ENCODE measurements around the gene SRMS. TPM values are rescaled to one million over a fixed set of nuclear protein-coding genes. Genes with fewer than 3 reads are reported as not detected.
"Not testable (repeated sequence)": the region's sequence is repeated elsewhere in the genome, so short reads cannot be mapped to it uniquely, and the experiment has no call there.

The SRMS gene
- total and polyA plus RNA-seq, 7 donors = 0.19 to 2.4 TPM; not detected in 5

DNA sequence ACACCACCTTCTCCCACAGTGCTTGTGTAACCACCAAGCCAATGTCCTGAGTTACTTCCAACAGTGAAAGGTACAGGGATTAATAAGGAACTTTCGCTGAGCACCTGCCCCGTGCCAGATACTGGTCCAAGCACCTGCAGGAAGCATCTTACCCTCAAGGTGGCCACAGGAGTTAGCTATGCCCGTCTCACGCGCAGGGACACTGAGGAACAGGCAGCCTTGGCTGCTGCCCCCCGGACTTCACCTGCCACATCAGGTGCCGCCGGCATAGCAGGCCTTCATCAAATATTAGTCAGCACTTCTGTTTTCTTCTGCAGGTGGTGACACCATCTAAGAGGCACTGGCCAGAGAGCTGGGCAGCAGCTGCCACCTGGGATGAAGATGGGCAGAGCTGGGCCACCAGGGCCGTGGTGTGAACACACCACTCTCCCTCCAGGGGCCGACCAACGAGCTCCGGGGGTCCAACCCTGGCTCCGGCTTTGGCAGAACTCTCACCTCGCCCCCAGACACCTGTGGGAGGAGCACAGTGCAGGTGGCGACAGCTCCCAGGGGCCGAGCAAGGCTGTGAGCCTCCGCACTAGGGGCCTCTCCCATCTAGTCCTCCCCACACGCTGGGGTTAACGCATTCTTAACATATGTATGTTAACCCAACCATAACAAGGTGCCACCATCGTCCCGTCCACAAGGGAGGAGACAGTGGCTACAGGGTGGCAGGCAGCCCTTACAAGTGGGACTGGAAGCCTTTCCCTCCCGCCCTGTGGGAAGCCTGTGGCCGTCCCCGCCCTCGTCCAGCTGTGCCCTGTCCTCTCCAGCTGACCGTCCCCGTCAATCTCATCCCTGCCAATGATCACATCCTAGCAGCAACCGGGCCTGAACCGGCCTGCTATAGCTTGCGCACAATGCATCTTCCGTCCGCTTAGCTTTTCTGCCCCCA, 29.9 kb downstream of the SRMS start:
- no peak for DNase-seq
- Histone ChIP-seq H3K4me3 (no peak overlapping the region), H3K36me3 (no peaks in the 10 kb centered on the region), H3K4me1 (peaks cover 0 to 29% (median 26%) of the 10 kb centered on the region in 4 donors), H3K27ac (no peak overlapping the region), H3K9me3 (no peaks in the 10 kb centered on the region), H3K27me3 (peaks cover 0 to 6% (median 0%) of the 10 kb centered on the region in 3 donors)
- WGBS, 2 donors = 92 to 95% methylated on average over 32 of the region's 32 CpGs
- TF ChIP-seq, protein P1, sequence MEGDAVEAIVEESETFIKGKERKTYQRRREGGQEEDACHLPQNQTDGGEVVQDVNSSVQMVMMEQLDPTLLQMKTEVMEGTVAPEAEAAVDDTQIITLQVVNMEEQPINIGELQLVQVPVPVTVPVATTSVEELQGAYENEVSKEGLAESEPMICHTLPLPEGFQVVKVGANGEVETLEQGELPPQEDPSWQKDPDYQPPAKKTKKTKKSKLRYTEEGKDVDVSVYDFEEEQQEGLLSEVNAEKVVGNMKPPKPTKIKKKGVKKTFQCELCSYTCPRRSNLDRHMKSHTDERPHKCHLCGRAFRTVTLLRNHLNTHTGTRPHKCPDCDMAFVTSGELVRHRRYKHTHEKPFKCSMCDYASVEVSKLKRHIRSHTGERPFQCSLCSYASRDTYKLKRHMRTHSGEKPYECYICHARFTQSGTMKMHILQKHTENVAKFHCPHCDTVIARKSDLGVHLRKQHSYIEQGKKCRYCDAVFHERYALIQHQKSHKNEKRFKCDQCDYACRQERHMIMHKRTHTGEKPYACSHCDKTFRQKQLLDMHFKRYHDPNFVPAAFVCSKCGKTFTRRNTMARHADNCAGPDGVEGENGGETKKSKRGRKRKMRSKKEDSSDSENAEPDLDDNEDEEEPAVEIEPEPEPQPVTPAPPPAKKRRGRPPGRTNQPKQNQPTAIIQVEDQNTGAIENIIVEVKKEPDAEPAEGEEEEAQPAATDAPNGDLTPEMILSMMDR (IDR thresholded peaks at IDR 0.05) = no peak
- intact Hi-C loops (cut with DNase I) = no loop called here

DNA sequence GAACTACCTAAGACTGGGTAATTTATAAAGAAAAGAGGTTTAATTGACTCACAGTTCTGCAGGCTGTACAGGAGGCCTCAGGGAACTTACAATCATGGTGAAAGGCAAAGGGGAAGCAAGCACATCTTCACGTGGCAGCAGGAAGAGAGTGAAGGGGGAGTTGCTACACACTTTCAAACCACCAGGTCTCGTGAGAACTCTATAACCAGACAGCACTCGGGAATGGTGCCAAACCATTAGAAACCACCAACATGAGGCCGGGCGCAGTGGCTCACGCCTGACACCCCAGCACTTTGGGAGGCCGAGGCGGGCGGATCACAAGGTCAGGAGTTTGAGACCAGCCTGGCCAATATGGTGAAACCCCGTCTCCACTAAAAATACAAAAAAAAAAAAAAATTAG, 33.0 kb downstream of the SRMS start:
- H3K27ac ChIP-seq; DNase-seq; H3K36me3 ChIP-seq; H3K4me1 ChIP-seq; intact Hi-C loops (cut with DNase I); H3K4me3 ChIP-seq; H3K9me3 ChIP-seq: not testable (repeated sequence)
- H3K27me3 ChIP-seq = peaks cover 0 to 26% (median 6%) of the 10 kb centered on the region in 3 donors
- 62 to 71% methylated on average over 10 of the region's 10 CpGs for WGBS, 2 donors

DNA sequence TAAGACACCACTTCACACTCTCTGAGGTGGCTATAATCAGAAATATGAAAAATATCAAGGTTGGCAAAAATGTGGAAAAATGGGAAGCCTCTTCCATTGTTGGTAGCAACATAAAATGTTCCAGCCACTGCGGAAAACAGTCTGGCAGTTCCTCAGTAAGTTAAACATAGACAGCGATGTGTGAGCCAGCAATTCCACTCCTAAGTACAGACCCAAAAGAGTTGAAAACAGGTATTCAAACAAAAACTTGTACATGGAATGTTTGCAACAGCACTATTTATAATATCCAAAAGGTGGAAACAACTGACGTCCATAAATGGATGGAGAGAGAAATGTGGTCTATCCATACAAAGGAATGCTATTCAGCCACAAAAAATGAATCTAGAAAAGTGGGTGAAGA, 34.3 kb downstream of the SRMS start:
- H3K27me3 ChIP-seq = peaks cover 0 to 37% (median 8%) of the 10 kb centered on the region in 3 donors
- H3K9me3 ChIP-seq = no peaks in the 10 kb centered on the region
- intact Hi-C loops (cut with DNase I) = no loop called here
- no peak overlapping the region for H3K27ac ChIP-seq
- DNase-seq = no peak
- no peak for TF ChIP-seq POLR2AphosphoS5 (IDR thresholded peaks at IDR 0.05)
- H3K36me3 ChIP-seq = no peaks in the 10 kb centered on the region
- no peak overlapping the region for H3K4me3 ChIP-seq
- H3K4me1 ChIP-seq = no peaks in the 10 kb centered on the region
- 86 to 90% methylated on average over 3 of the region's 3 CpGs for WGBS, 2 donors

DNA sequence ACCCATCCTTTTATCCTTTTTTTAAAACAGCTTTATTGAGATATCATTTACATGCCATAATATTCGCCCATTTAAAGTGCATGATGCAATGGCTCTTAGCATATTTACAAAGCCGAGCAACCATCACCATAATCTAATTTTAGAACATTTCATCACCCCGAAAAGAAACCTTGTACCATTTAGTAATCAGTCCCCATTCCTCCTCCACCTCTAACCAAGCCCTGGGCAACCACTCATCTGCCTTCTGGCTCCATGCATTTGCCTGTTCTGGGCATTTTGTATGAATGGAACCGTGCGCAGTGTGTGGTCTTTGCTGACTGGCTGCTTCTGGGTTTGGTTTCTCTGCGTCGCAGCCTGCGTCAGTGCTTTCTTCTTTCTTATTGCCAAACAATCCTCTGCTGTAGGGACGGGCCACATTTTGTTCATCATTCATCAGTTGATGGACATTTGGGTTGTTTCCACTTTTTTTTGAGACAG, 38.4 kb downstream of the SRMS start:
- TF ChIP-seq POLR2AphosphoS5 (IDR thresholded peaks at IDR 0.05) (no peak), POLR2A (IDR thresholded peaks at IDR 0.05) (no peak), EP300 (IDR thresholded peaks at IDR 0.05) (no peak)
- TF ChIP-seq, protein P1 (IDR thresholded peaks at IDR 0.05) = no peak
- Histone ChIP-seq H3K27me3 (peaks cover 0 to 38% (median 12%) of the 10 kb centered on the region in 3 donors), H3K4me1 (no peaks in the 10 kb centered on the region), H3K9me3 (peaks cover 0 to 6% (median 2%) of the 10 kb centered on the region in 4 donors), H3K27ac (no peak overlapping the region), H3K36me3 (no peaks in the 10 kb centered on the region), H3K4me3 (no peak overlapping the region)
- no peak for DNase-seq
- intact Hi-C loops (cut with DNase I) = no loop called here
- WGBS, 2 donors = 83 to 91% methylated on average over 9 of the region's 9 CpGs

DNA sequence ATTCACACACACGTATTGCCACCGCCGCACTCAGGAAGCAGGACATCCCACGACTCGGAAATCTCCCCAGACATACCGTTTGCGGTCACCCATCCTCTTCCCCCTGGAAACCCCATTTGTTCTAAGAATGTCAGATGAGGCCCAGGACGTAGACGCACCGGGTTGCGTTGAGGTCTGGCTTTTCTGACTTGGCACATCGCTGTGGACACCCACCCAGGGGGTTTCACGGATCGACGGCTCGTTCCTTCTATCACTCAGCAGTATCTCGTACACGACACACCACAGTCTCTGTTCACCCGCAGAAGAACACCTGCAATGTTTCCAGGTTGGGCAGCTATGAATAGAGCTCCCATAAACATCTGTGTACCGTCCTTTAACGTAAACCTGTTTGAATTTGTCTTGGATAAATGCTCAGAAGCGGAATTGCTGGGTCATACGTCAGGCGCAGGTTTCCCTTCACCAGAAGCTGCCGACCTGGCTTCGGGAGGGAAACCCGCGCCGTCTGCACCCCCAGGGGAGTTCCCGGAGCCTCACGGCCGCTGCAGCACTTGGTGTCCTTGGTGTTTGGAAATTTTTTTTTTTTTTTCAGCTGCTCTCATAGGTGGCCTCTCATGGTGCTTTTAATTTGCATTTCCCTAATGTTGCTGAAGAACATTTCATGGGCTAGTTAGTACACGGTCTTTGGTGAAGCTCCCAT, 39.3 kb downstream of the SRMS start:
- no peak for DNase-seq
- Histone ChIP-seq H3K27me3 (peaks cover 0 to 35% (median 12%) of the 10 kb centered on the region in 3 donors), H3K4me1 (no peaks in the 10 kb centered on the region), H3K9me3 (peaks cover 0 to 6% (median 2%) of the 10 kb centered on the region in 4 donors), H3K4me3 (no peak overlapping the region), H3K27ac (no peak overlapping the region), H3K36me3 (no peaks in the 10 kb centered on the region)
- no peak for TF ChIP-seq POLR2A (IDR thresholded peaks at IDR 0.05)
- TF ChIP-seq, protein P1 (IDR thresholded peaks at IDR 0.05) = no peak
- no peak for TF ChIP-seq POLR2AphosphoS5 (IDR thresholded peaks at IDR 0.05)
- TF ChIP-seq EP300 (IDR thresholded peaks at IDR 0.05) = no peak
- WGBS, 2 donors = 86 to 89% methylated on average over 33 of the region's 33 CpGs
- intact Hi-C loops (cut with DNase I) = no loop called here
